M059J (cell line): ENCODE measurements around the gene ROBO2. TPM values are rescaled to one million over a fixed set of nuclear protein-coding genes. Genes with fewer than 3 reads are reported as not detected.

ENCODE experiments used
- DNase-seq: peaks from one replicate; pipeline ENCODE4 v3.0.0-alpha.2; 2012; ENCODE audit warnings: low read depth
- total RNA-seq: library from RNA; depleted of rRNA; stranded (reverse); fragments of >200 nt; shearing (Covaris generic); gene quantifications from 2 replicates; pipeline ENCODE4 v1.2.3, GENCODE V29; 2014

ROBO2 gene
- total RNA-seq, 1 experiment from 2014 or later: not detected

- no peak for DNase-seq
Observed at GRCh38 chr3:77571971-77572715, 532.2 kb downstream of the ROBO2 start.

GRCh38 chr3:77577264-77577663 lies 537.4 kb downstream of the ROBO2 start:
- no peak for DNase-seq

GRCh38 chr3:77586216-77586615 lies 546.3 kb downstream of the ROBO2 start:
- no peak for DNase-seq

- DNase-seq: no peak
Observed at GRCh38 chr3:77588863-77589262, 549.0 kb downstream of the ROBO2 start.

GRCh38 chr3:77590191-77590590 lies 550.3 kb downstream of the ROBO2 start:
- no peak for DNase-seq

GRCh38 chr3:77595371-77595870 lies 555.5 kb downstream of the ROBO2 start:
- DNase-seq: no peak

GRCh38 chr3:77599948-77600347 lies 560.0 kb downstream of the ROBO2 start:
- no peak for DNase-seq

- no peak for DNase-seq
Observed at GRCh38 chr3:77601823-77602415, 562.0 kb downstream of the ROBO2 start.

- no peak for DNase-seq
Observed at GRCh38 chr3:77602722-77603121, 562.8 kb downstream of the ROBO2 start.

- no peak for DNase-seq
Observed at GRCh38 chr3:77605308-77605707, 565.4 kb downstream of the ROBO2 start.

GRCh38 chr3:77605865-77606264 lies 566.0 kb downstream of the ROBO2 start:
- DNase-seq: no peak

GRCh38 chr3:77606372-77606771 lies 566.5 kb downstream of the ROBO2 start:
- DNase-seq: no peak

GRCh38 chr3:77618686-77619085 lies 578.8 kb downstream of the ROBO2 start:
- DNase-seq: no peak

- no peak for DNase-seq
Observed at GRCh38 chr3:77620009-77620408, 580.1 kb downstream of the ROBO2 start.

GRCh38 chr3:77623500-77623899 lies 583.6 kb downstream of the ROBO2 start:
- DNase-seq: no peak

- no peak for DNase-seq
Observed at GRCh38 chr3:77626157-77626556, 586.3 kb downstream of the ROBO2 start.

- no peak for DNase-seq
Observed at GRCh38 chr3:77648214-77648613, 608.3 kb downstream of the ROBO2 start.

GRCh38 chr3:77648664-77649063 lies 608.8 kb downstream of the ROBO2 start:
- DNase-seq: no peak

GRCh38 chr3:77652624-77653023 lies 612.7 kb downstream of the ROBO2 start:
- DNase-seq: no peak

GRCh38 chr3:77655396-77655795 lies 615.5 kb downstream of the ROBO2 start:
- no peak for DNase-seq

GRCh38 chr3:77660718-77661117 lies 620.8 kb downstream of the ROBO2 start:
- DNase-seq: no peak

- no peak for DNase-seq
Observed at GRCh38 chr3:77667901-77668300, 628.0 kb downstream of the ROBO2 start.

- no peak for DNase-seq
Observed at GRCh38 chr3:77668376-77668775, 628.5 kb downstream of the ROBO2 start.
